PC-3 (cell line): Measurements from ENCODE around the gene NAV2. TPM values are rescaled to one million over a fixed set of nuclear protein-coding genes. Genes with fewer than 3 reads are reported as not detected.
"Not testable (repeated sequence)": the region's sequence is repeated elsewhere in the genome, so short reads cannot be mapped to it uniquely, and the experiment has no call there.

ENCODE experiments used
- ATAC-seq: fragments of 200-7000 bp; cut with Tn5 transposase; 2 replicates; pipeline ENCODE4 v1.9.1; 2020; ENCODE audit warnings: mild to moderate bottlenecking, moderate library complexity
- BruUV-seq: library from RNA; stranded (reverse); fragments of 400-500 nt; replicated peaks from 2 replicates; lab custom pipeline; 2021; lab: Mats Ljungman, UMichigan
- CTCF ChIA-PET: fragments of 300-600 bp; sonication (Branson Sonifier 250); formaldehyde crosslinking; loops from one replicate; lab custom pipeline; 2022; ENCODE audit warnings: antibody characterized with exemption; lab: Charles Lee
- POLR2A ChIA-PET: fragments of 300-600 bp; sonication (Branson Sonifier 250); formaldehyde crosslinking; loops from one replicate; lab custom pipeline; 2022; ENCODE audit warnings: antibody characterized with exemption; ENCODE audit not compliant: unreplicated experiment; lab: Charles Lee
- DNase-seq: peaks from one replicate; pipeline ENCODE4 v3.0.0-alpha.2; 2015
- H2AFZ ChIP-seq: fragments of 300-600 bp; sonication (generic); 2 replicates; pipeline ENCODE4 v1.6.0; 2016; ENCODE audit warnings: antibody characterized with exemption, low read length
- H3F3A ChIP-seq: fragments of 300-600 bp; sonication (generic); one replicate; pipeline ENCODE4 v1.6.0; 2017; ENCODE audit warnings: antibody characterized with exemption, low read length, control low read depth, mild to moderate bottlenecking; ENCODE audit not compliant: unreplicated experiment
- H3K27ac ChIP-seq: fragments of 300-600 bp; sonication (generic); 2 replicates; pipeline ENCODE4 v1.5.1; 2016; ENCODE audit warnings: mild to moderate bottlenecking, low read length
- H3K27me3 ChIP-seq: fragments of 300-600 bp; sonication (generic); 2 replicates; pipeline ENCODE4 v1.6.1; 2016; ENCODE audit warnings: low read length, mixed read lengths
- H3K36me3 ChIP-seq: fragments of 300-600 bp; sonication (generic); 2 replicates; pipeline ENCODE4 v1.6.1; 2016; ENCODE audit warnings: low read depth, mixed run types, low read length, mixed read lengths
- H3K4me1 ChIP-seq: fragments of 300-600 bp; sonication (generic); 2 replicates; pipeline ENCODE4 v1.5.1; 2016; ENCODE audit warnings: low read length; ENCODE audit not compliant: insufficient read depth
- H3K4me2 ChIP-seq: fragments of 300-600 bp; sonication (generic); 2 replicates; pipeline ENCODE4 v1.6.0; 2016; ENCODE audit warnings: low read length
- H3K4me3 ChIP-seq: fragments of 300-600 bp; sonication (generic); 2 replicates; pipeline ENCODE4 v1.5.1; 2016; ENCODE audit warnings: mild to moderate bottlenecking, low read length, mixed read lengths
- H3K79me2 ChIP-seq: fragments of 300-600 bp; sonication (generic); 2 replicates; pipeline ENCODE4 v1.6.1; 2017; ENCODE audit warnings: low read length, mixed read lengths
- H3K9ac ChIP-seq: fragments of 300-600 bp; sonication (generic); 2 replicates; pipeline ENCODE4 v1.6.0; 2016; ENCODE audit warnings: mild to moderate bottlenecking, low read length
- H3K9me2 ChIP-seq: fragments of 300-600 bp; sonication (generic); replicated peaks from 2 replicates; pipeline ENCODE4 v1.6.1; 2016; ENCODE audit warnings: mixed run types, low read length, mixed read lengths
- H3K9me3 ChIP-seq: fragments of 300-600 bp; sonication (generic); 2 replicates; pipeline ENCODE4 v1.6.1; 2016; ENCODE audit warnings: low read length, mixed read lengths
- H4K20me1 ChIP-seq: fragments of 300-600 bp; sonication (generic); 2 replicates; pipeline ENCODE4 v1.6.1; 2016; ENCODE audit warnings: low read length, mixed read lengths
- CTCF ChIP-seq: fragments of 300-600 bp; sonication (generic); conservative IDR thresholded peaks from 2 replicates; pipeline ENCODE4 v1.5.1; 2017; ENCODE audit warnings: antibody characterized with exemption, low read depth, mild to moderate bottlenecking, low read length
- EZH2 ChIP-seq: fragments of 300-600 bp; sonication (generic); IDR thresholded peaks from one replicate; pipeline ENCODE4 v1.6.1; 2017; ENCODE audit warnings: antibody characterized with exemption, mild to moderate bottlenecking, low read length; ENCODE audit not compliant: unreplicated experiment
- EZH2phosphoT487 ChIP-seq: fragments of 300-600 bp; sonication (generic); IDR thresholded peaks from 2 replicates; pipeline ENCODE4 v1.6.1; 2018; ENCODE audit warnings: mild to moderate bottlenecking, antibody characterized with exemption, low read length, borderline replicate concordance
- intact Hi-C: fragments of 100-400 bp; cut with micrococcal nuclease; formaldehyde crosslinking; loops from 2 replicates; pipeline ENCODE4 v1.9.0; 2023
- total RNA-seq: library from RNA; depleted of rRNA; stranded (reverse); fragments of >200 nt; gene quantifications from 2 replicates; pipeline ENCODE4 v1.2.3, GENCODE V29; 2014

The NAV2 gene
- total RNA-seq, 1 experiment from 2014 or later: 10.4 TPM

GRCh38 chr11:19958204-19958603 is 245.6 kb downstream of the NAV2 start:
- ATAC-seq (no peak), DNase-seq (no peak)
- Histone ChIP-seq H3K36me3 (no peaks in the 10 kb centered on the region; the same call in 1 of the 2 replicates), H3K9me2 (no peaks in the 10 kb centered on the region), H3K9me3 (no peaks in the 10 kb centered on the region), H3K79me2 (no peaks in the 10 kb centered on the region), H3K27ac (no peak overlapping the region), H2AFZ (no peak overlapping the region), H3K9ac (no peak overlapping the region), H3K4me1 (peaks cover 11% of the 10 kb centered on the region), H3F3A (no peaks in the 10 kb centered on the region), H4K20me1 (no peaks in the 10 kb centered on the region), H3K27me3 (no peaks in the 10 kb centered on the region), H3K4me2 (no peak overlapping the region), H3K4me3 (no peak overlapping the region)
- TF ChIP-seq EZH2 (no peak), EZH2phosphoT487 (no peak), CTCF (no peak)
- ChIA-PET POLR2A (no interaction called here), CTCF (no interaction called here)
- intact Hi-C loops: loop anchor here (10.0 kb wide), 1 partner anchor 77 kb away; no protein-coding TSS in a partner anchor
- BruUV-seq: no TSS peak

- ATAC-seq (no peak), DNase-seq (no peak)
- BruUV-seq: no TSS peak
- POLR2A ChIA-PET: interaction anchor here (0.7 kb wide), 1 partner anchor 19 kb away, joined by 3 read pairs; no protein-coding TSS in a partner anchor
- no peak overlapping the region for H2AFZ ChIP-seq
- H3K27ac ChIP-seq: no peak overlapping the region
- H3K4me3 ChIP-seq: no peak overlapping the region
- H3F3A ChIP-seq: no peaks in the 10 kb centered on the region
- no peaks in the 10 kb centered on the region for H3K9me3 ChIP-seq
- H3K4me2 ChIP-seq: no peak overlapping the region
- TF ChIP-seq EZH2phosphoT487 (no peak), CTCF (no peak), EZH2 (no peak)
- no peaks in the 10 kb centered on the region for H3K27me3 ChIP-seq
- H3K4me1 ChIP-seq: peaks cover 2% of the 10 kb centered on the region; the same call in 1 of the 2 replicates
- H3K36me3 ChIP-seq: no peaks in the 10 kb centered on the region; the same call in 1 of the 2 replicates
- H3K79me2 ChIP-seq: no peaks in the 10 kb centered on the region
- H4K20me1 ChIP-seq: no peaks in the 10 kb centered on the region
- no peaks in the 10 kb centered on the region for H3K9me2 ChIP-seq
- intact Hi-C loops: loop anchor here (10.0 kb wide), 1 partner anchor 76 kb away; no protein-coding TSS in a partner anchor
- H3K9ac ChIP-seq: no peak overlapping the region
- CTCF ChIA-PET: no interaction called here
Observed at GRCh38 chr11:19959210-19959609, 246.6 kb downstream of the NAV2 start.

- Histone ChIP-seq H3K27me3 (no peaks in the 10 kb centered on the region), H3K4me1 (no peaks in the 10 kb centered on the region), H2AFZ (no peak overlapping the region), H3K27ac (no peak overlapping the region), H3K36me3 (no peaks in the 10 kb centered on the region; the same call in 1 of the 2 replicates), H3K4me2 (no peak overlapping the region), H3K9me3 (no peaks in the 10 kb centered on the region), H3K9me2 (no peaks in the 10 kb centered on the region), H3K9ac (no peak overlapping the region), H3F3A (no peaks in the 10 kb centered on the region), H3K79me2 (no peaks in the 10 kb centered on the region), H3K4me3 (no peak overlapping the region), H4K20me1 (no peaks in the 10 kb centered on the region)
- DNase-seq (no peak), ATAC-seq (no peak)
- ChIA-PET POLR2A (interaction anchor here (0.7 kb wide), 1 partner anchor 19 kb away, joined by 3 read pairs; no protein-coding TSS in a partner anchor), CTCF (no interaction called here)
- BruUV-seq: no TSS peak
- intact Hi-C loops: loop anchor here (10.0 kb wide), 1 partner anchor 75 kb away; no protein-coding TSS in a partner anchor
- TF ChIP-seq EZH2 (no peak), CTCF (no peak), EZH2phosphoT487 (no peak)
Observed at GRCh38 chr11:19959648-19960059, 247.0 kb downstream of the NAV2 start.

- H4K20me1 ChIP-seq, H3K27me3 ChIP-seq, H3K4me1 ChIP-seq, ATAC-seq, POLR2A ChIA-PET, H3K9ac ChIP-seq, CTCF ChIA-PET, DNase-seq, BruUV-seq, H3K4me3 ChIP-seq, H3K27ac ChIP-seq, H3K9me3 ChIP-seq, H2AFZ ChIP-seq, H3K79me2 ChIP-seq, intact Hi-C loops, H3K9me2 ChIP-seq, H3K4me2 ChIP-seq, H3F3A ChIP-seq, H3K36me3 ChIP-seq: not testable (repeated sequence)
Observed at GRCh38 chr11:19960410-19960809, 247.8 kb downstream of the NAV2 start.
